Left ventricle myocardium inferior (tissue), 1 donor: ENCODE results near the gene TYW5. TPM values are rescaled to one million over a fixed set of nuclear protein-coding genes. Genes with fewer than 3 reads are reported as not detected.
A peak's percentile ranks its signal among the peaks of the same experiment; 100 is the strongest.

Experiments used
- DNase-seq: peaks from one replicate; pipeline ENCODE4 v3.0.0-alpha.2; 2020
- H3K27ac ChIP-seq: fragments of 200-600 bp; replicated peaks from 2 replicates; pipeline ENCODE4 v1.8.0; 2021
- H3K27me3 ChIP-seq: fragments of 200-600 bp; 2 replicates; pipeline ENCODE4 v1.8.0; 2021; ENCODE audit warnings: low read depth
- H3K36me3 ChIP-seq: fragments of 200-600 bp; 2 replicates; pipeline ENCODE4 v1.8.0; 2021
- H3K4me1 ChIP-seq: fragments of 200-600 bp; 2 replicates; pipeline ENCODE4 v1.8.0; 2021
- H3K4me3 ChIP-seq: fragments of 200-600 bp; 2 replicates; pipeline ENCODE4 v1.8.0; 2021; ENCODE audit warnings: mild to moderate bottlenecking, moderate library complexity
- H3K9me3 ChIP-seq: fragments of 200-600 bp; replicated peaks from 2 replicates; pipeline ENCODE4 v1.8.0; 2021
- CTCF ChIP-seq: fragments of 200-600 bp; IDR thresholded peaks from 2 replicates; pipeline ENCODE4 v1.8.0; 2021; ENCODE audit warnings: antibody characterized with exemption, mild to moderate bottlenecking, borderline replicate concordance
- intact Hi-C: fragments of 100-400 bp; cut with micrococcal nuclease; formaldehyde crosslinking; loops from one replicate; pipeline ENCODE4 v1.11.0; 2022
- long read RNA-seq: library from polyadenylated mRNA; unstranded; transcript quantifications from one replicate; pipeline ENCODE4 v2.0.0, GENCODE V29; 2021
- total RNA-seq: library from RNA; stranded (reverse); fragmentation: NEBNext Ultra II Directional; extraction: Animal tissue kit (Norgen Biotek cat#: 25700); gene quantifications from one replicate; pipeline ENCODE4 v1.2.1, GENCODE V29; 2021
- donor health status: DM: no; HTN: yes; CAD: no; lungs with severe emphysema.

TYW5 gene, protein sequence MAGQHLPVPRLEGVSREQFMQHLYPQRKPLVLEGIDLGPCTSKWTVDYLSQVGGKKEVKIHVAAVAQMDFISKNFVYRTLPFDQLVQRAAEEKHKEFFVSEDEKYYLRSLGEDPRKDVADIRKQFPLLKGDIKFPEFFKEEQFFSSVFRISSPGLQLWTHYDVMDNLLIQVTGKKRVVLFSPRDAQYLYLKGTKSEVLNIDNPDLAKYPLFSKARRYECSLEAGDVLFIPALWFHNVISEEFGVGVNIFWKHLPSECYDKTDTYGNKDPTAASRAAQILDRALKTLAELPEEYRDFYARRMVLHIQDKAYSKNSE
- total RNA-seq: 2.9 TPM
- long read RNA-seq, partial matches to known transcripts: 1 of 2 reads
- long read RNA-seq, other reads (novel, unspliced or antisense): 1 of 2 reads

DNA sequence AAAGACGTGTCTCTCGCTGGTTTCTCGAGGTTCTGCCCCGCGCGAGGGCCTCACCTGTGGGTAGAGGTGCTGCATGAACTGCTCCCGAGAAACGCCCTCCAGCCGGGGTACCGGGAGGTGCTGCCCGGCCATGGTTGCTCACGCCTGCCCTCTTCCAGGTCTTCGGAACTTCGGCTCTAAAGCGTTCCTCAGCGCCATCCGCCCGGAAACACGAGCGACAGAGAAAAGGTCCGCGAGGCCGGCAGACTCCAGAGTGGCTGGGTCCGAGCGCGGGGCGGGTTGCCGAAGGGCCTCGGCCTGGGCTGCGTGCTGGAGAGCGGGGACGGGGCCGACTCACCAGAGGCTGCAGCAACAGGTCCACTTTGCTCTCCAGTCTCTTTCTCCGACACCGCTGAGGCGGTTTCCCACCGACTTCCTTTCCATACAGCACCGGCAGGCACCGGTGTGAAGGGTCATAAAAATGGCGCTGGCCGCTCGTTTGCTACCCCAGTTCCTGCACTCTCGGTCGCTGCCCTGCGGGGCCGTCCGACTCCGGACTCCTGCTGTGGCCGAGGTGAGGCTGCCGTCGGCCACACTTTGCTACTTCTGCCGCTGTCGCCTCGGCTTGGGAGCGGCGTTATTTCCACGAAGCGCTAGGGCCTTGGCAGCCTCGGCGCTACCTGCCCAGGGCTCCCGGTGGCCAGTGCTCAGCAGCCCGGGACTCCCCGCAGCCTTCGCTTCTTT is at the start of gene TYW5, which contains the start of gene MAIP1:
TSS of gene TYW5 (minus strand) at position 153 of the 723 bp plus-strand sequence. CDS start at position 132, 21 bp downstream.
TSS of gene MAIP1 (plus strand) at position 244 of the 723 bp plus-strand sequence. CDS start at position 461, 217 bp downstream.
- Histone ChIP-seq H3K36me3 (peaks cover 17% of the 10 kb centered on the region), H3K4me1 (peaks cover 65% of the 10 kb centered on the region), H3K27me3 (no peaks in the 10 kb centered on the region), H3K4me3 (peak within 1 kb of the TSS; percentile 94), H3K9me3 (no peaks in the 10 kb centered on the region), H3K27ac (peak within 1 kb of the TSS; percentile 96)
- TF ChIP-seq CTCF: peak; percentile 37
- intact Hi-C loops: no loop called here
- DNase-seq: peak; percentile 83

- TF ChIP-seq CTCF: no peak
- DNase-seq: no peak
- no peak overlapping the region for H3K4me3 ChIP-seq
Observed at GRCh38 chr2:200003444-200003843, 48.2 kb upstream of the TYW5 start.

GRCh38 chr2:200000444-200001163 is 45.3 kb upstream of the TYW5 start:
- no peak for DNase-seq

More at GRCh38 chr2:200003444-200003843, 48.2 kb upstream of the TYW5 start:
- no peak overlapping the region for H3K27ac ChIP-seq
- intact Hi-C loops: no loop called here
- no peaks in the 10 kb centered on the region for H3K27me3 ChIP-seq
- H3K9me3 ChIP-seq: peaks cover 15% of the 10 kb centered on the region
- no peaks in the 10 kb centered on the region for H3K36me3 ChIP-seq
- no peaks in the 10 kb centered on the region for H3K4me1 ChIP-seq

DNA sequence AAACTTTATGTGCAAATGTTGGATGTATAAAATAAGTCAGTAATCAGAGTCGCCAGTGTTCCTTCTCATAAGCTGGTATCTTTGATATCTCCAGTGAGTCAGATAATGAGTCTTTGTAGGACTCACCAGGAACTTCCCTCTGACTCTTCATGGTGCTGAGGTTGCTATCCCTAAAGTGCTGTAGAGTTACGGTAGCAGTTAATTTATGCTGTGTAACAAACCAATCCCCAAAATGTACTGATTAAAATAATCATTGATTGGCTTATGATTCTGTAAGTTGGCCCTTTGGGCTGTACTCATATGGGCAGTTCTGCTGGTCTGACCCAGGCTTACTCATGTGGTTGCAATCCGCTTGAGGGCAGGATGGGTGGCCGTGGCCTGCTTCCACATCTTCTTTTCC is 43.9 kb upstream of the TYW5 start:
- Histone ChIP-seq H3K4me3 (no peak overlapping the region), H3K27ac (no peak overlapping the region), H3K27me3 (no peaks in the 10 kb centered on the region), H3K36me3 (no peaks in the 10 kb centered on the region), H3K4me1 (peaks cover 13% of the 10 kb centered on the region), H3K9me3 (no peaks in the 10 kb centered on the region)
- DNase-seq: no peak
- intact Hi-C loops: no loop called here
- TF ChIP-seq CTCF: no peak

More at GRCh38 chr2:200000444-200001163, 45.3 kb upstream of the TYW5 start:
- H3K27ac ChIP-seq: peak overlapping the region; percentile 59
- no peak for TF ChIP-seq CTCF
- peaks cover 3% of the 10 kb centered on the region for H3K9me3 ChIP-seq
- H3K36me3 ChIP-seq: no peaks in the 10 kb centered on the region
- no peak overlapping the region for H3K4me3 ChIP-seq
- no peaks in the 10 kb centered on the region for H3K27me3 ChIP-seq
- peaks cover 13% of the 10 kb centered on the region for H3K4me1 ChIP-seq
- intact Hi-C loops: no loop called here

DNA sequence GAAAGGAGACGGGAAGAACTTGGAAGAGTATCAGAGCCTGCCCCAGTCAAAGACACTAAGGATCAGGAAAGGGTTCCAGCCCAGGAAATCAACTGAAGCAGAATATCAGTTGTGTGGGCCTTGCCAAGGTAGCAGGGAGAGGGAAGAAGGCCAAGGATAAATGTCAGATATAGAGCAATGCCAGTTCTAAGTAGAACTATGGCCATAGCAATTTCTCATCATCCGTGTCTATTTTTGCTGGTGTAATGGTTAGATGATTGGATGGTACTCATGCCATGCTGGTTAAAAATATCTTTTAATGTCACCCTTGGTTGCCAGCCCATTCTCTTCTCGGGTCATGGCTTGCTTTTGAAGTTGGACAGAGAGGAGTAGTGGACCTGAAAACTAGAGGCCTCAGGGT is 42.0 kb upstream of the TYW5 start:
- Histone ChIP-seq H3K9me3 (no peaks in the 10 kb centered on the region), H3K36me3 (no peaks in the 10 kb centered on the region), H3K4me3 (no peak overlapping the region), H3K4me1 (peaks cover 13% of the 10 kb centered on the region), H3K27ac (no peak overlapping the region), H3K27me3 (no peaks in the 10 kb centered on the region)
- intact Hi-C loops: no loop called here
- DNase-seq: no peak
- TF ChIP-seq CTCF: no peak
